HG02678 (cell line): ENCODE data around the gene TMCO4.

ENCODE experiments used
- ATAC-seq: cut with Tn5 transposase; IDR thresholded peaks from one replicate; pipeline ENCODE4 v1.9.1; 2021; ENCODE audit warnings: mild to moderate bottlenecking, moderate library complexity; ENCODE audit not compliant: unreplicated experiment

The TMCO4 gene

GRCh38 chr1:19750882-19751276 is 48.8 kb downstream of the TMCO4 start:
- ATAC-seq, result no peak

GRCh38 chr1:19750101-19750881 is 49.4 kb downstream of the TMCO4 start:
- ATAC-seq, result no peak

- no peak for ATAC-seq
These were observed 50.0 kb downstream of the TMCO4 start for GRCh38 chr1:19749685-19750084.

- ATAC-seq, result no peak
These were observed 52.0 kb downstream of the TMCO4 start for GRCh38 chr1:19747761-19748160.

- ATAC-seq, result no peak
These were observed 54.8 kb downstream of the TMCO4 start for GRCh38 chr1:19744886-19745285.

GRCh38 chr1:19744335-19744743 is 55.4 kb downstream of the TMCO4 start:
- ATAC-seq, result no peak

- ATAC-seq, result no peak
These were observed 55.9 kb downstream of the TMCO4 start for GRCh38 chr1:19743793-19744192.

- no peak for ATAC-seq
These were observed 56.5 kb downstream of the TMCO4 start for GRCh38 chr1:19743180-19743579.

GRCh38 chr1:19739628-19740027 is 60.1 kb downstream of the TMCO4 start:
- ATAC-seq, result no peak

- ATAC-seq, result no peak
These were observed 61.0 kb downstream of the TMCO4 start for GRCh38 chr1:19738669-19739068.

GRCh38 chr1:19738076-19738475 is 61.6 kb downstream of the TMCO4 start:
- no peak for ATAC-seq

- no peak for ATAC-seq
These were observed 62.5 kb downstream of the TMCO4 start for GRCh38 chr1:19737104-19737825.

- no peak for ATAC-seq
These were observed 64.1 kb downstream of the TMCO4 start for GRCh38 chr1:19735440-19736127.

GRCh38 chr1:19734472-19734999 is 65.2 kb downstream of the TMCO4 start:
- no peak for ATAC-seq

- no peak for ATAC-seq
These were observed 65.7 kb downstream of the TMCO4 start for GRCh38 chr1:19734056-19734455.

GRCh38 chr1:19733615-19734014 is 66.1 kb downstream of the TMCO4 start:
- no peak for ATAC-seq

GRCh38 chr1:19731311-19731821 is 68.3 kb downstream of the TMCO4 start:
- no peak for ATAC-seq

GRCh38 chr1:19730793-19731192 is 68.9 kb downstream of the TMCO4 start:
- no peak for ATAC-seq

- ATAC-seq, result no peak
These were observed 69.5 kb downstream of the TMCO4 start for GRCh38 chr1:19730232-19730631.

GRCh38 chr1:19728413-19729145 is 71.1 kb downstream of the TMCO4 start:
- no peak for ATAC-seq

GRCh38 chr1:19725606-19726005 is 74.1 kb downstream of the TMCO4 start:
- no peak for ATAC-seq
